M059J (cell line): ENCODE data around the gene CD36. TPM values are rescaled to one million over a fixed set of nuclear protein-coding genes. Genes with fewer than 3 reads are reported as not detected.

Source experiments
- DNase-seq: peaks from one replicate; pipeline ENCODE4 v3.0.0-alpha.2; 2012; ENCODE audit warnings: low read depth
- total RNA-seq: library from RNA; depleted of rRNA; stranded (reverse); fragments of >200 nt; shearing (Covaris generic); gene quantifications from 2 replicates; pipeline ENCODE4 v1.2.3, GENCODE V29; 2014; rRNA removed

The CD36 gene
- total RNA-seq, 1 experiment from 2014 or later, result 9.4 TPM

DNA sequence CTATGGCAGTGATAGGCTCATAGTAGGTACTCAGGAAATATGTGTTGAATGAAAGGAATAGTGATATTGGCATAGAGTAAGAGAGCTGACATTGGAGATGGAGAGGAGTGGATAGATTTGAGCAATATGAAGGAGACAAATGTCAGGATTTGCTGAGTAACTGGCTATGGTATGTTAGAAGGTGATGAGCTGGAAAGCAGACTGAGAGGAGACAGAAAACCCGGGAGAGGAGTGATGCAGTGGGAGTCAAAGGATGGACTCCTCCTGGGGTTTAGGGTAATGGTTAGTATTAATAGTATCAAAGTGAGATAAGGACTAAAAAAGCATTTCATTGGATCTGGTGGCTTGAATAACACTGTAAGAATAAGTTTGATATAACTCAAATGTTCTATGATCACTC lies 64.8 kb downstream of the CD36 start:
- DNase-seq, result peak; percentile 48

GRCh38 chr7:80705130-80705781 lies 66.8 kb downstream of the CD36 start:
- DNase-seq, result no peak

DNA sequence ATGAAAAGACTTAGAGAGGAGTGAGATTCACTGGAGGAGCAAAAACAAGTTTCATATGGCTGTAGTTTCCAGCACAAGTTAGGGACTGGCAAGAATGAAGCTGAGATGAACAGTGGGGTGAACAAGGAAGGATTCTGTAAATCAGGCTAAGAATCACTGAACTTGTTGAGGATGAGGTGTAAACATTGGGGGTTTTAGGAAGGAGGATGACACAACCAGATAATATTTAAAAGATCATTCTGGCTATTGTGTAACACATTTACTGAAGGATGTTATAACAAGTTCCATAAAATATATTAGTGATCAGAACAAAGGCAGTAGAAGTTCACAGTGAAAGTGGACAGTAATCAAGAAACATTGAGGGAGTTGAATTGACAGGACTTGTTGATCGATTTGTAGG lies 68.9 kb downstream of the CD36 start:
- no peak for DNase-seq

- no peak for DNase-seq
These were observed 69.7 kb downstream of the CD36 start for GRCh38 chr7:80708123-80708522.

DNA sequence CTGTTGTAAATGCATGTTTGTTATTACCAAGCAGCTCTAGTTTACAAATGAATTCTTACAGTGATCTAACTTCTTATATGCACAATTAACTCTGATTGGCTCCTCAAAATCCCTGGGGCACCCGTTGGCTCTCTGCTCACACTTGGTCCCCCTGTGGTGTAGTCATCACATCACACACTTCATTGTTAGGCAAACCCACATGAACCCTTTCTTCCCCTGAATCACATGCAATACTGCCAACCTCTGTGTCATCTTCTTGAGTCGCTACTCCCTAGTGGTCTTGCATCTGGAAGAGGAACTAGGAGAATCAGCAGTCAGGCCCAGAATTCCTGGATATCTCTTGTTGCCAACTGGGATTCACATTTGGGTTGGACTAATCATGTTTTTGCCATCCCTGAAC lies 73.1 kb downstream of the CD36 start:
- peak; percentile 81 for DNase-seq

- peak; percentile 85 for DNase-seq
These were observed 80.8 kb downstream of the CD36 start for GRCh38 chr7:80719261-80719660.

- no peak for DNase-seq
These were observed 81.7 kb downstream of the CD36 start for GRCh38 chr7:80720146-80720545.

GRCh38 chr7:80721883-80722615 lies 83.6 kb downstream of the CD36 start:
- peak; percentile 84 for DNase-seq

- DNase-seq, result peak; percentile 100
These were observed 84.3 kb downstream of the CD36 start for GRCh38 chr7:80722616-80723195.

- DNase-seq, result peak; percentile 69
These were observed 85.9 kb downstream of the CD36 start for GRCh38 chr7:80724249-80724871.

- no peak for DNase-seq
These were observed 86.8 kb downstream of the CD36 start for GRCh38 chr7:80725181-80725611.

Other genes with a start within 250 kb of the CD36 start
- 0.12 and 1.6 TPM in 2 replicates for gene GNAT3, start 126.6 kb upstream of the CD36 start, total RNA-seq